Sigmoid colon (tissue), 7 donors: ENCODE measurements around the gene CTNND2. TPM values are rescaled to one million over a fixed set of nuclear protein-coding genes. Genes with fewer than 3 reads are reported as not detected.
"Not testable (repeated sequence)": the region's sequence is repeated elsewhere in the genome, so short reads cannot be mapped to it uniquely, and the experiment has no call there.

ENCODE experiments used
- DNase-seq: peaks from one replicate; pipeline ENCODE4 v3.0.0-alpha.2; 2019
- H3K27ac ChIP-seq, 4 donors: fragments of 200-600 bp; sonication (generic); one replicate each; pipeline ENCODE4 v1.5.1; 2016 to 2019; ENCODE audit warnings: mild to moderate bottlenecking in 1 of 4
- H3K27me3 ChIP-seq, 3 donors: fragments of 200-600 bp; sonication (generic); one replicate each; pipeline ENCODE4 v1.5.1; 2019; ENCODE audit warnings: mild to moderate bottlenecking in 1 of 3
- H3K36me3 ChIP-seq, 4 donors: fragments of 200-600 bp; sonication (generic); one replicate each; pipeline ENCODE4 v1.5.1; 2016 to 2019
- H3K4me1 ChIP-seq, 4 donors: fragments of 200-600 bp; sonication (generic); one replicate each; pipeline ENCODE4 v1.5.1; 2017 to 2019
- H3K4me3 ChIP-seq, 4 donors: fragments of 200-600 bp; sonication (generic); one replicate each; pipeline ENCODE4 v1.5.1; 2017 to 2019; ENCODE audit warnings: mild to moderate bottlenecking in 2 of 4, moderate library complexity in 1 of 4
- H3K9me3 ChIP-seq, 4 donors: fragments of 200-600 bp in 3 of 4; sonication (generic) in 3 of 4; one replicate each; pipeline versions ENCODE4 v1.5.1 to v1.6.1; 2013 to 2019
- CTCF ChIP-seq, 4 experiments: fragments of 450-650 bp in 3 of 4; fragments of 200-600 bp in 1 of 4; IDR thresholded peaks; one replicate each; pipeline ENCODE4 v1.5.1; 2016 to 2019; ENCODE audit warnings: antibody characterized with exemption in 4 of 4, mild to moderate bottlenecking in 3 of 4, moderate library complexity in 2 of 4
- EP300 ChIP-seq, 4 donors: sonication (generic); formaldehyde crosslinking; IDR thresholded peaks; one replicate each; pipeline ENCODE4 v1.6.1; 2017; ENCODE audit warnings: antibody characterized with exemption in 4 of 4
- POLR2A ChIP-seq, 2 donors: fragments of 450-650 bp; IDR thresholded peaks; one replicate each; pipeline ENCODE4 v1.6.1; 2016; ENCODE audit warnings: antibody characterized with exemption in 2 of 2, mild to moderate bottlenecking in 2 of 2, moderate library complexity in 2 of 2
- POLR2AphosphoS5 ChIP-seq, 4 donors: sonication (generic); formaldehyde crosslinking; IDR thresholded peaks; one replicate each; pipeline ENCODE4 v1.6.1; 2017; ENCODE audit warnings: antibody characterized with exemption in 4 of 4
- WGBS, 2 donors: extraction: QIAGEN DNeasy Blood & Tissue Kit; methylation state at CpG; one replicate each; pipeline ENCODE4 v1.1.7; 2013; 5-methylcytosine and 5-hydroxymethylcytosine counted together
- intact Hi-C: fragments of 100-400 bp; cut with DNase I; formaldehyde crosslinking; loops from one replicate; pipeline ENCODE4 v1.15.1; 2023
- polyA plus RNA-seq, 3 donors: library from polyadenylated mRNA; stranded (reverse); fragments of 200-250 nt; gene quantifications; one replicate each; pipeline ENCODE4 v1.2.3, GENCODE V29; 2013
- total RNA-seq, 4 donors: library from RNA; depleted of rRNA; stranded (reverse); fragments of >200 nt; gene quantifications; one replicate each; pipeline ENCODE4 v1.1.0, GENCODE V29; 2016
- donor health status: healthy with polysubstance abuse.
- donor health status: Bipolar disorder and iron deficiency.
- donor health status: healthy.

Gene CTNND2
- total and polyA plus RNA-seq, 7 donors: 0.36 to 2.5 (median 0.84) TPM; not detected in 1

GRCh38 chr5:11010429-11011210 is 893.6 kb downstream of the CTNND2 start:
- Histone ChIP-seq H3K27ac (no peak overlapping the region), H3K27me3 (no peaks in the 10 kb centered on the region), H3K4me1 (no peaks in the 10 kb centered on the region), H3K4me3 (no peak overlapping the region), H3K36me3 (no peaks in the 10 kb centered on the region), H3K9me3 (no peaks in the 10 kb centered on the region)
- intact Hi-C loops: no loop called here
- DNase-seq: no peak
- TF ChIP-seq EP300 (IDR thresholded peaks at IDR 0.05) (no peak), POLR2A (IDR thresholded peaks at IDR 0.05) (no peak), CTCF (IDR thresholded peaks at IDR 0.05) (no peak), POLR2AphosphoS5 (IDR thresholded peaks at IDR 0.05) (no peak)
- 83 to 85% methylated on average over 7 of the region's 7 CpGs for WGBS, 2 donors

DNA sequence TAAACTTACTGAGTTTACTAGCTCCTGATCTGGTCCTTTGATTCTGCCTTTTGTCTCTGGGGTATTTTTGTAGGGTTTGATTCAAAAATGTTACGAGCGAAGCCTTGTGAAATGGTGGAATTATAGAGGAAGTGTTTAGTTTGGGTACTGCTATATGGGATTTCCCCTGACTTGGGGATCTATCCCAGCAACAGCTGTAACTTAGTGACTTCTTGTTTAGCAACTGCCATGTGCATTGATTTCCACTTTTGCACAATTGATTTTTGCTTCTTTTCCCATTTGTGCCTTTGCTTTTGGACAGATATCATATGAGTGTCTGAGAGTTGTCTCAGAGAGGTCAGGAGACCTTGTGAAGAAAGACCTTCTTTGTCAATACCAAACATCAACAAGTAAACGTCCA is 894.7 kb downstream of the CTNND2 start:
- no peak for DNase-seq
- TF ChIP-seq POLR2A (IDR thresholded peaks at IDR 0.05): no peak
- intact Hi-C loops: no loop called here

DNA sequence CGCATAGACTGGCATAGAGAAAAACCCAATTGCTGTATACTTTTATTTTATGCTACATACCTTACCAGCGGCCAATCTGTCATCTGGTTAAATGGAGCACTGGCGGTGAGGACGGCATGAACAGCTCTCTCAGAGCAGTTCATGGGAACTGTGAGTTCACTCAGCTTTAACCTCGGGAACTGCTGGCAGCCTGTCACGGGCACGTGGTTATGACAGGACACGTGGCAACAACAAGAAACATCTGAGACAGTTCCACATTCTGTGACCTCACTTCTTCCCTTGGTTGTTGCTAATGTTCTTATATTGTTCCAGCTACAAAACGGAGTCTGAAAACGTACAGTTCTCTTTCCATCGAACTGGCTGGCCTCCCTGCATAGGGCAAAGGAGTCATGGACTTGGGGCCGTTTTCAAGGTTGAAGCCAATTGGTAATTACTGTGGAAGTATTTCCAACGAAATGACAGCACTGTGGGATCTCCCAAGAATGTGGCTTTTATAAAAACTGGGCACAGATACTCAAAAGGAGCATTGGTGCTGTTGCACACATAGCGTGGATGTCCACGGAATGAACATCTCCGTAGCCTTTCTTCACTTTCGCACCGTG is 896.9 kb downstream of the CTNND2 start:
- Histone ChIP-seq H3K9me3 (no peaks in the 10 kb centered on the region), H3K36me3 (no peaks in the 10 kb centered on the region), H3K27me3 (no peaks in the 10 kb centered on the region), H3K4me1 (no peaks in the 10 kb centered on the region), H3K4me3 (no peak overlapping the region), H3K27ac (no peak overlapping the region)
- intact Hi-C loops: no loop called here
- WGBS, 2 donors: 80 to 83% methylated on average over 18 of the region's 18 CpGs
- no peak for TF ChIP-seq EP300 (IDR thresholded peaks at IDR 0.05)
- TF ChIP-seq CTCF (IDR thresholded peaks at IDR 0.05): no peak
- TF ChIP-seq POLR2AphosphoS5 (IDR thresholded peaks at IDR 0.05): no peak
- no peak for TF ChIP-seq POLR2A (IDR thresholded peaks at IDR 0.05)
- DNase-seq: no peak

More for the DNA sequence above, 894.7 kb downstream of the CTNND2 start:
- H3K36me3 ChIP-seq: no peaks in the 10 kb centered on the region
- no peak overlapping the region for H3K27ac ChIP-seq
- H3K4me1 ChIP-seq: no peaks in the 10 kb centered on the region
- H3K9me3 ChIP-seq: no peaks in the 10 kb centered on the region
- WGBS, 2 donors: 52 to 81% methylated on average over 3 of the region's 3 CpGs
- H3K27me3 ChIP-seq: no peaks in the 10 kb centered on the region
- no peak overlapping the region for H3K4me3 ChIP-seq

DNA sequence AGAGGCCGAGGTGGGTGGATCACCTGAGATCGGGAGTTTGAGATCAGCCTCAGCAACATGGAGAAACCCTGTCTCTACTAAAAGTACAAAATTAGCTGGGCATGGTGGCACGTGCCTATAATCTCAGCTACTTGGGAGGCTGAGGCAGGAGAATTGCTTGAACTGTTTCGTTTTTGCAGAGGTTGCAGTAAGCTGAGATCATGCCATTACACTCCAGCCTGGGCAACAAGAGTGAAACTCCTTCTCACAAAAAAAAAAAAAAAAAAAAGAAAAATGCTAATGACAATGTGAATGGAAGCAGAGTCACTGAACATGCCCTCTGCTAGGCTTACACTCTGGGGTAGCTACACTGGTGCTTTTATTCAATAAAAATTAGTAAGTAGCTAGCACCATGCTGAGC is 899.7 kb downstream of the CTNND2 start:
- H3K4me3 ChIP-seq, intact Hi-C loops, DNase-seq, H3K36me3 ChIP-seq, H3K9me3 ChIP-seq, H3K27ac ChIP-seq, H3K4me1 ChIP-seq, H3K27me3 ChIP-seq: not testable (repeated sequence)
- WGBS, 2 donors: 84 to 88% methylated on average over 4 of the region's 4 CpGs

GRCh38 chr5:11000515-11001353 is 903.5 kb downstream of the CTNND2 start:
- 71 to 75% methylated on average over 2 of the region's 2 CpGs for WGBS, 2 donors

More at GRCh38 chr5:11000515-11001353, 903.5 kb downstream of the CTNND2 start:
- Histone ChIP-seq H3K27ac (no peak overlapping the region), H3K4me3 (no peak overlapping the region), H3K4me1 (no peaks in the 10 kb centered on the region), H3K36me3 (no peaks in the 10 kb centered on the region), H3K27me3 (no peaks in the 10 kb centered on the region), H3K9me3 (no peaks in the 10 kb centered on the region)
- intact Hi-C loops: no loop called here
- no peak for TF ChIP-seq POLR2AphosphoS5 (IDR thresholded peaks at IDR 0.05)
- no peak for TF ChIP-seq EP300 (IDR thresholded peaks at IDR 0.05)
- TF ChIP-seq CTCF (IDR thresholded peaks at IDR 0.05): no peak
- no peak for TF ChIP-seq POLR2A (IDR thresholded peaks at IDR 0.05)
- no peak for DNase-seq
